Measurements from ENCODE around the gene ATRNL1.
"Not testable (repeated sequence)": the region's sequence is repeated elsewhere in the genome, so short reads cannot be mapped to it uniquely, and the experiment has no call there.

ATRNL1 gene

GRCh38 chr10:115432188-115432819 is 339.1 kb downstream of the ATRNL1 start:
- no peak for DNase-seq

GRCh38 chr10:115436999-115437398 is 343.8 kb downstream of the ATRNL1 start:
- DNase-seq, result no peak

- DNase-seq, result no peak
Observed at GRCh38 chr10:115441907-115442545, 348.9 kb downstream of the ATRNL1 start.

- no peak for DNase-seq
Observed at GRCh38 chr10:115456812-115457211, 363.6 kb downstream of the ATRNL1 start.

GRCh38 chr10:115483294-115483693 is 390.1 kb downstream of the ATRNL1 start:
- no peak for DNase-seq

GRCh38 chr10:115491526-115492140 is 398.5 kb downstream of the ATRNL1 start:
- DNase-seq, result no peak

- DNase-seq, result no peak
Observed at GRCh38 chr10:115503546-115503945, 410.4 kb downstream of the ATRNL1 start.

GRCh38 chr10:115514895-115515294 is 421.7 kb downstream of the ATRNL1 start:
- no peak for DNase-seq

- DNase-seq, result no peak
Observed at GRCh38 chr10:115525141-115525540, 432.0 kb downstream of the ATRNL1 start.

- DNase-seq, result not testable (repeated sequence)
Observed at GRCh38 chr10:115527682-115528081, 434.5 kb downstream of the ATRNL1 start.

GRCh38 chr10:115536401-115536800 is 443.2 kb downstream of the ATRNL1 start:
- not testable (repeated sequence) for DNase-seq

- no peak for DNase-seq
Observed at GRCh38 chr10:115539142-115539762, 446.1 kb downstream of the ATRNL1 start.

- no peak for DNase-seq
Observed at GRCh38 chr10:115555887-115556402, 462.8 kb downstream of the ATRNL1 start.

- DNase-seq, result no peak
Observed at GRCh38 chr10:115558252-115558651, 465.1 kb downstream of the ATRNL1 start.

- no peak for DNase-seq
Observed at GRCh38 chr10:115566867-115567266, 473.7 kb downstream of the ATRNL1 start.

- DNase-seq, result no peak
Observed at GRCh38 chr10:115572740-115573455, 479.7 kb downstream of the ATRNL1 start.

- no peak for DNase-seq
Observed at GRCh38 chr10:115580239-115580638, 487.1 kb downstream of the ATRNL1 start.

- no peak for DNase-seq
Observed at GRCh38 chr10:115593060-115593459, 499.9 kb downstream of the ATRNL1 start.

- no peak for DNase-seq
Observed at GRCh38 chr10:115604627-115605026, 511.5 kb downstream of the ATRNL1 start.

- DNase-seq, result no peak
Observed at GRCh38 chr10:115606086-115606485, 512.9 kb downstream of the ATRNL1 start.

GRCh38 chr10:115606741-115607140 is 513.6 kb downstream of the ATRNL1 start:
- no peak for DNase-seq

GRCh38 chr10:115624448-115624847 is 531.3 kb downstream of the ATRNL1 start:
- DNase-seq, result no peak

GRCh38 chr10:115628616-115629015 is 535.5 kb downstream of the ATRNL1 start:
- DNase-seq, result no peak

Measured in CD4-positive, alpha-beta T cell treated with Interleukin-12 subunit alpha and Interleukin-12 subunit beta, for 1 hour (primary cell).